ENCODE data around the gene PDE11A. TPM values are rescaled to one million over a fixed set of nuclear protein-coding genes. Genes with fewer than 3 reads are reported as not detected.

The PDE11A gene
- total RNA-seq, 1 experiment from 2014 or later: 0.13 TPM

GRCh38 chr2:178084273-178084672 is 11.7 kb upstream of the PDE11A start:
- Mint-ChIP-seq H3K4me1 (peaks cover 7 to 8% of the 10 kb centered on the region in 2 experiments), H3K4me3 (no peak overlapping the region), H3K36me3 (ENCODE audit: insufficient read depth in 1 of 3, low read depth in 3 of 3) (no peaks in the 10 kb centered on the region), H3K27ac (no peak overlapping the region), H3K27me3 (ENCODE audit: low read depth) (peaks cover 2% of the 10 kb centered on the region; the same call in 1 of the 2 replicates), H3K9me3 (peaks cover 5% of the 10 kb centered on the region in 2 experiments; a peak in 4 of 5 replicates)
- Histone ChIP-seq H3K27ac (ENCODE audit: insufficient read length, low read depth, low read length) (no peak overlapping the region), H3K14ac (ENCODE audit: insufficient read depth, low read length) (no peak overlapping the region), H3K23ac (ENCODE audit: insufficient read length, low read depth, low read length) (no peak overlapping the region), H4K5ac (ENCODE audit: insufficient read length, low read depth, low read length) (no peak overlapping the region), H3K9me3 (ENCODE audit: control insufficient read depth, low read depth, low read length) (no peaks in the 10 kb centered on the region), H2BK15ac (ENCODE audit: low read depth, low read length) (no peak overlapping the region), H3T11ph (ENCODE audit: low read length) (no peak overlapping the region), H2BK20ac (ENCODE audit: low read depth, low read length, poor library complexity, severe bottlenecking) (no peak overlapping the region), H4K91ac (ENCODE audit: insufficient read length, low read depth, low read length) (no peak overlapping the region), H3K79me2 (ENCODE audit: insufficient read depth, low read length) (no peaks in the 10 kb centered on the region), H2AFZ (ENCODE audit: low read length) (no peak overlapping the region), H3K4me2 (ENCODE audit: insufficient read depth, insufficient read length, low read length) (no peak overlapping the region), H4K20me1 (ENCODE audit: control insufficient read depth, insufficient read depth, insufficient read length) (no peaks in the 10 kb centered on the region), H4K8ac (replicated peaks; ENCODE audit: insufficient read length, low read depth, low read length) (no peak overlapping the region), H2BK120ac (ENCODE audit: low read depth, low read length, poor library complexity, severe bottlenecking) (no peak overlapping the region), H3K18ac (ENCODE audit: insufficient read length, low read depth, low read length) (no peak overlapping the region), H2BK12ac (ENCODE audit: insufficient read length, low read depth, low read length) (no peak overlapping the region), H3K9ac (ENCODE audit: extremely low read depth, insufficient read length, low read length) (no peak overlapping the region), H3K79me1 (ENCODE audit: insufficient read depth, low read depth, low read length, poor library complexity, severe bottlenecking) (no peaks in the 10 kb centered on the region), H3K27me3 (ENCODE audit: insufficient read depth, low read length) (no peaks in the 10 kb centered on the region), H3K4ac (ENCODE audit: low read depth, low read length) (no peak overlapping the region), H3K23me2 (ENCODE audit: insufficient read length, low read depth, low read length, poor library complexity, severe bottlenecking) (no peaks in the 10 kb centered on the region), H2BK5ac (ENCODE audit: insufficient read length, low read length) (no peak overlapping the region), H3K4me1 (ENCODE audit: insufficient read depth, low read length) (0 out of 2 replicates have a peak, but pooled peaks cover 3% of the 10 kb centered on the region), H2AK5ac (ENCODE audit: insufficient read length, low read length) (no peak overlapping the region), H3K56ac (ENCODE audit: insufficient read length, low read depth, low read length) (no peak overlapping the region)
- no CpG with 5 or more reads among the region's 3 CpGs for WGBS (ENCODE audit: extremely low coverage, insufficient read length, low lambda C conversion rate)
- TF ChIP-seq, protein P1, sequence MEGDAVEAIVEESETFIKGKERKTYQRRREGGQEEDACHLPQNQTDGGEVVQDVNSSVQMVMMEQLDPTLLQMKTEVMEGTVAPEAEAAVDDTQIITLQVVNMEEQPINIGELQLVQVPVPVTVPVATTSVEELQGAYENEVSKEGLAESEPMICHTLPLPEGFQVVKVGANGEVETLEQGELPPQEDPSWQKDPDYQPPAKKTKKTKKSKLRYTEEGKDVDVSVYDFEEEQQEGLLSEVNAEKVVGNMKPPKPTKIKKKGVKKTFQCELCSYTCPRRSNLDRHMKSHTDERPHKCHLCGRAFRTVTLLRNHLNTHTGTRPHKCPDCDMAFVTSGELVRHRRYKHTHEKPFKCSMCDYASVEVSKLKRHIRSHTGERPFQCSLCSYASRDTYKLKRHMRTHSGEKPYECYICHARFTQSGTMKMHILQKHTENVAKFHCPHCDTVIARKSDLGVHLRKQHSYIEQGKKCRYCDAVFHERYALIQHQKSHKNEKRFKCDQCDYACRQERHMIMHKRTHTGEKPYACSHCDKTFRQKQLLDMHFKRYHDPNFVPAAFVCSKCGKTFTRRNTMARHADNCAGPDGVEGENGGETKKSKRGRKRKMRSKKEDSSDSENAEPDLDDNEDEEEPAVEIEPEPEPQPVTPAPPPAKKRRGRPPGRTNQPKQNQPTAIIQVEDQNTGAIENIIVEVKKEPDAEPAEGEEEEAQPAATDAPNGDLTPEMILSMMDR (conservative IDR thresholded peaks at IDR 0.05): no peak
- DNase-seq: no peak
